ENCODE data around the gene RNF187.
A peak's percentile ranks its signal among the peaks of the same experiment; 100 is the strongest.

RNF187 gene

GRCh38 chr1:228510101-228510802, 23.1 kb downstream of the RNF187 start:
- DNase-seq (ENCODE audit: low spot score): no peak

GRCh38 chr1:228510803-228511413, 23.7 kb downstream of the RNF187 start:
- no peak for DNase-seq (ENCODE audit: low spot score)

GRCh38 chr1:228511546-228512445, 24.6 kb downstream of the RNF187 start:
- no peak for DNase-seq (ENCODE audit: low spot score)

GRCh38 chr1:228512781-228513198, 25.6 kb downstream of the RNF187 start:
- no peak for DNase-seq (ENCODE audit: low spot score)

GRCh38 chr1:228513236-228513900, 26.2 kb downstream of the RNF187 start:
- DNase-seq (ENCODE audit: low spot score): no peak

GRCh38 chr1:228514421-228514820, 27.2 kb downstream of the RNF187 start:
- no peak for DNase-seq (ENCODE audit: low spot score)

- DNase-seq (ENCODE audit: low spot score): peak; percentile 74
Observed at GRCh38 chr1:228515200-228515834, 28.1 kb downstream of the RNF187 start.

- DNase-seq (ENCODE audit: low spot score): no peak
Observed at GRCh38 chr1:228517655-228518054, 30.5 kb downstream of the RNF187 start.

GRCh38 chr1:228527596-228527995, 40.4 kb downstream of the RNF187 start:
- DNase-seq (ENCODE audit: low spot score): no peak

GRCh38 chr1:228528612-228529011, 41.4 kb downstream of the RNF187 start:
- no peak for DNase-seq (ENCODE audit: low spot score)

GRCh38 chr1:228530086-228530758, 43.0 kb downstream of the RNF187 start:
- no peak for DNase-seq (ENCODE audit: low spot score)

GRCh38 chr1:228530951-228531731, 44.0 kb downstream of the RNF187 start:
- DNase-seq (ENCODE audit: low spot score): no peak

GRCh38 chr1:228538831-228539230, 51.6 kb downstream of the RNF187 start:
- DNase-seq (ENCODE audit: low spot score): no peak

GRCh38 chr1:228540161-228540917, 53.2 kb downstream of the RNF187 start:
- DNase-seq (ENCODE audit: low spot score): no peak

GRCh38 chr1:228541725-228542124, 54.5 kb downstream of the RNF187 start:
- DNase-seq (ENCODE audit: low spot score): no peak

GRCh38 chr1:228542376-228542775, 55.2 kb downstream of the RNF187 start:
- no peak for DNase-seq (ENCODE audit: low spot score)

- no peak for DNase-seq (ENCODE audit: low spot score)
Observed at GRCh38 chr1:228542981-228543380, 55.8 kb downstream of the RNF187 start.

GRCh38 chr1:228543396-228543795, 56.2 kb downstream of the RNF187 start:
- DNase-seq (ENCODE audit: low spot score): no peak

- DNase-seq (ENCODE audit: low spot score): no peak
Observed at GRCh38 chr1:228544021-228544850, 57.1 kb downstream of the RNF187 start.

All from AG20443 (cell line).